Stimulated activated CD4-positive, alpha-beta T cell treated with anti-CD3 and anti-CD28 coated beads, Interleukin-2, amount 100 ng/mL, for 4 hours (primary cell): Measurements from ENCODE around the gene BRD4.

Experiments used
- DNase-seq: peaks from one replicate; pipeline ENCODE4 v3.0.0-alpha.2; 2020; ENCODE audit warnings: low read depth

Gene BRD4

DNA sequence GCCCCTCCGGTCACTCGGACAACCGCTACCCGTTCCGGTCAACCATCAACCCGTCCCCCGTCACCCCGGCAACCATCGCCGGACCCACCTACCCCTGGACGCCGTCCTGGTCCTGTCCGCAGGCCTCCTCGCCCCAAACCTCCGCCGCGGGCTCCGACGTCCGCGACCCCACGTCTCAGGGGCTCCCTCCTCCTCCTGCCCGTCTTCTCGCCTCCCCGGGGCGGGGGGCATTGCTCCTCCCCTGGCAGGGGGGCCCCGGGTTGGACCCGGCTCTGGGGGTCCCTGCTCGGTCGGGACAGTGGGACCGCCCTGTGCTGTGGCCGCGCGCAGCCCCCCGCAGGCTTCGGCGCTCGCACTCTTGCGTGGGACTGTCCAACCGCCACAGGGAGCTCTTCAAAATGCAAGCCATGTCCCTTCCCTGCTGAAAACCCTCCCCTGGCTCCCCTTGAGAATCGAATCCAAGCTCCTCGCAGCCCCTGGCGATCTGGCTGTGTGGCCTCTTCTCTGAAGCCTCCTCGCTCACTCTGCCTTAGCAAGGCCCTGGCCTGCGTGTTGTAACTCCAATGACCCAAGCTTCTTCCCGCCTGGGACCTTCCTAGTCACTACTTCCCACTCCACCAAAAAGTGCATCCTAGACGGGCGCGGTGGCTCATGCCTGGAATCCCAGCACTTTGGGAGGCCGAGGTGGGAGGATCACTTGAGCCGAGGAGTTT, 108.5 kb downstream of the BRD4 start:
- no peak for DNase-seq

DNA sequence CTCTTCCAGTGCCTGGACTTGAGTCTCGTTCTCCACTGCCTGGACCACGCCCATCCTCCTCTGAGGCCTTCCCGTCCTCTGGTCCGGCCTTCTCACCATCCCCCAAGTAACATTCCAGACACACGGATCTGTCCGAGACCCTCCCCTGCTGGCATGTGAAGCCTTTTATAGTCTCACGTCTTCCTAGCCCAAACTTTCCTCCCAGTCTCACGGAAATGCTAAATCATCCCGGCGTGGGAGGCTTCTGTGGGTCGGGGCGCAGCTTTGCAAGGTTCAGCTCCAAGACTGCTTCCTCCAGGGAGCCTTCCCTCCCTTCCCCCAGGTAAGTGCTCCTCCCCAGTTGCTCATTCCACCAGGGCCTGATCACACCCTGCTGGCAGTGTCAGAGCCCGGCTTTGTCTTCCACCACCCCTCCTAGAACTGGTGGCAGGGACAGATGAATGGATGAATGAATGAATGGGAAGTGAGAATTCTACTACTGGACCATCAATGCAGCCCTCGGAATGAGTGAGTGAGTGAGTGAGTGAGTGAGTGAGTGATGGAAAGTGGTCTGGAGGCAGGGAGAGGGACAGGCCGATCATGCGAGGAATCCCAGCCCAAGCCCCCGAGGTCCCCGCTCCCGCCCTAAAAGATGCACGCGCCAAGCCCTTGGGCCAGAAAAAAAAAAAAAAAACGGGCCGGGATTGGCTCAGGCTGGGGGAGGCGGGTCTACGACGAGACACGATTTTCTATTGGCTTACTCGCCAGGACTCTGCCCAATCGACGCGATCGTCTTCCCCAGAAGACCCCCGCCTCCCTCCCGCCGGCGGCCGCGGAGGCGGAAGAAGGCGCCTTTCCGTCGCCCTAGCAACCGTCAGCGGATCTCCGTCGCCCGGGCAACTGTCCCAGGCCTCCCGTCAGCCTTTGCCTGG, 109.3 kb downstream of the BRD4 start:
- DNase-seq = peak; percentile 64

DNA sequence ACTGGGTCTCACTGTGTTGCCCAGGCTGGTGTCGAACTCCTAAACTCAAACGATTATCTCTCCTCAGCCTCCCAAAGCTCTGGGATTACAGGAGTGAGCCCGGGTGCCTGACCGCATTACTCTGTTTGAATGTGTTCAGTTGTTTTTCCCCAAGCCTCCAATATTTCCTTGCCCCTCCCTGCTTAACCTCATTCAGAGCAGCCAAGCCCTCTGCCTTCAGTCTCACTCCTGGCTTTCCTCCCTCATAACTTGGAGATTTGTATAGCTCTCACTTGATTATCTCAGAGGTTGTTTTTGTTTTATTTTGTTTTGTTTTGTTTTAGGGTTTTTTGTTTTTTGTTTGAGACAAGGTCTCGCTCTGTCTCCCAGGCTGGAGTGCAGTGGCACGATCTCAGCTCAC, 111.5 kb downstream of the BRD4 start:
- no peak for DNase-seq

- DNase-seq = no peak
These were observed 113.8 kb downstream of the BRD4 start for GRCh38 chr19:15218501-15218900.

- no peak for DNase-seq
These were observed 116.0 kb downstream of the BRD4 start for GRCh38 chr19:15216363-15216762.

- DNase-seq = no peak
These were observed 118.5 kb downstream of the BRD4 start for GRCh38 chr19:15213715-15214381.

GRCh38 chr19:15212711-15213110, 119.6 kb downstream of the BRD4 start:
- DNase-seq = no peak

GRCh38 chr19:15210323-15210781, 122.0 kb downstream of the BRD4 start:
- DNase-seq = no peak

DNA sequence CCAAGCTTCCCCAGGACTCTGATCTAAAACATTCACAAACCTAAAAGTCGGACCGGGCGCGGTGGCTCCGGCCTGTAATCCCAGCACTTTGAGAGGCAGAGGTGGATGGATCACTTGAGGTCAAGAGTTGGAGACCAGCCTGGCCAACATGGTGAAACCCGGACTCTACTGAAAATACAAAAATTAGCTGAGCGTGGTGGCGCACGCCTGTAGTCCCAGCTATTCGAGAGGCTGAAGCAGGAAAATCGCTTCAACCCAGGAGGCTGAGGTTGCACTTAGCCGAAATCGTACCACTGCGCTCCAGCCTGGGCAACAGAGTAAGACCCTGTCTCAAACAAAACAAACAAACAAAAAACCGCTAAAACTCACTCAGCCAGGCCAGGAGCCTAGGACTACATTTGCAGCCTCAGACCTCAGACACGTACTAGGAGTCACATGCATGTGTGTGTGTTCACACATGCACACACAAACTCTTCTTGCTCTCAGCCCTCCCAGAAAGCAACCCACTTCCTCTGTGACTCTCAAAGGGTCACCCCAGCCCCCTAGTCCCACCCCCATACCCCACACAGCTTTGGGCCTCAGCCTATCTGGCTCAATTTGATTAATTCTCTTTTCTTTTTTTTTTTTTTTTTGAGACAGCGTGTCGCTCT, 130.8 kb downstream of the BRD4 start:
- DNase-seq = no peak

GRCh38 chr19:15200553-15201364, 131.6 kb downstream of the BRD4 start, which contains the start of gene NOTCH3:
TSS of gene NOTCH3 (minus strand) at chr19:15200995. CDS start at chr19:15200905, 90 bp downstream.
- DNase-seq = no peak

- no peak for DNase-seq
These were observed 132.4 kb downstream of the BRD4 start for GRCh38 chr19:15199661-15200552.

- DNase-seq = no peak
These were observed 133.2 kb downstream of the BRD4 start for GRCh38 chr19:15198951-15199660.

DNA sequence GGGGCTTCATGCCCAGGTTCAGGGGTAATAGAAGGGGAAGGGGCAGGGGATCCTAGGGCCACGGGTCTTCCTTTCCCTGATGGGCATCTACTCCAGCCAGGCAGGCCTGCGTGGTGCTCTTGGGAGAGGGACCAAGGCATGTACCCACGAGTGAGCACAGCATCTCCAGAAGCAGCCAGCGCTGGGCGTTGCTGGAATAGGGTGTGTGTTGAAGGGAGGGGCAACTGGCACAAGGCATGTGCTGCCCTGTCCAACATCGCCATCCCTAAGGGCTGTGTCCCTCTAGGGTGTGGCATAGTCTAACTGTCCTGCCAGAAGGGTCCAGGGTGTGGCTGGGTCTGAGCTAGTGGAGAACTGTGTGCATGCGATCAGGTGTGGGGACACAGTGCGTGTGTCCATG, 134.4 kb downstream of the BRD4 start:
- no peak for DNase-seq

GRCh38 chr19:15197275-15197941, 134.9 kb downstream of the BRD4 start:
- no peak for DNase-seq

DNA sequence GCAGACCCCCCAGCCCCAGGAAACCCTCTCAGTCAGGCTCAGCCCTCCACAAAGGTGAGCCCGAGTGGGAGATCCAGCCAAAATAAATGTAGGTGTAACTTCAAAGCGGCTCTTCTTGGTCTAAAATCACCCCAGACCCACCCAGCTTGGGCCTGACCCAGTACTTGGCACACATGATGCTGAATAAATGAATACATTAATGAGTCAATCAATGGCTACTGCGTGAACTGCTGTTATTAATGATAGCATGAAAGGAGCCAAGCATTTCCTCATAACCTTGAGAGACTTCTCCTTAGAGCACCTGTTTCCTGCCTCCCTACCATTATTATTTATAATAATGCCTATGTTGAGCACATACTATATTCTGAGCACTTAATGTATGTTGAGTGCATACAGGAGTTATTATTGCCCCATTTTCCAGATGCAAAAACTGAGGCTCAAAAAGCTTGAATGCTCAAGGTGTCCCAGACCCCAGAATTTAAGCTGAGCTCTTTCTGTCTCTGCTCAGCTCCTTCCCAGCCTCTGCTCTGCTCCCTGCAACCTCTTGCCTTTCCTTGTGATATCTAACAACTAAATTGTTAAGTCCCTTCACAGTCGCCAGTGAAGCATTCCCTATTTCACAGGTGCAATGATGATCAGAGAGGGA, 135.9 kb downstream of the BRD4 start:
- no peak for DNase-seq

DNA sequence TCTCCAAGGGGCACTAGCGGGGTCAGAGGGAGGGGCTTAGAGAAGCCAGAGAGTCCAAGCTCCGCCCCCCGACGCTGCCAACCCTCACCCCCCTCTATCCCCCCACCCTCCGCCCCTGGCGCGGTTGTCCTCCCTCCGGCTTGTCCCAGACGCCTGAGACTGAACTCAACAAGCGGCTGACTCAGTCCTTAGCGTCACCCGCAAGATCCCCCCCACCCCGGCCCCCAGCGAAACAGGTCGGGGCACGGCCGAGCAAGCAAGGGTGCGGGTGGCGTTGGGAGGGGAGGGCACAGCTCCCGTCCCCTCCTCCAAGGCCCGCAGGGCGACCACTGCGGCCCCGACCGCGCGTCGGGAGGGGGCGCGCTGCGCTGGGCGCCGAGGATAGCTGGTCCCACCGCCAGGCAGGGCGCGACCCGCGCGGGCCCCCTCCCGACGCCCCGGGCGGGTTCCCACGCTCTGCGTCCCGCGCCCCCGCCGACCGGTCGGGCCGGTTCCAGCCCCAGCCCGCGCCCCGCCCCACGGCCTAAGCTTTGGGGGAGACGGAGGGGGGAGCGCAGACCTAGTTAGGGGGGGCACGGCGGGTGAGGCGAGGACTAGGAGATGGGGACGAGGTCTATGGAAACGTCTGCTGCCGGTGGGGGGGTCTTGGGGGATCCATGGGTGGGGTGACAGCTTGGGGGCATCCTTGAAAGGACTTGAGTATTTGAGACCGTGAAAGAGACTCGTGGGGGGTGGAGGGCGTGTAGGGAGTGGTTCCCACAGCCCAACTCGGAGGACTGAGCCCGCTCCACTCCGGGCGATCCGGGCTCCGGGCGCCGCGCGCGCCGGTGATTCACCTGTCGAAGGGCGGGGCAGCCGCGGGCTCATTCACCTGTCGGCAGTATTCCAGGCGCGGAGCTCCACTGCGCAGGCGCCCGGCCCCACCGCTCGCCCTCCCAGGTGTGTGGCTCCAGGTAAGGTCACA, 136.7 kb downstream of the BRD4 start:
- no peak for DNase-seq

DNA sequence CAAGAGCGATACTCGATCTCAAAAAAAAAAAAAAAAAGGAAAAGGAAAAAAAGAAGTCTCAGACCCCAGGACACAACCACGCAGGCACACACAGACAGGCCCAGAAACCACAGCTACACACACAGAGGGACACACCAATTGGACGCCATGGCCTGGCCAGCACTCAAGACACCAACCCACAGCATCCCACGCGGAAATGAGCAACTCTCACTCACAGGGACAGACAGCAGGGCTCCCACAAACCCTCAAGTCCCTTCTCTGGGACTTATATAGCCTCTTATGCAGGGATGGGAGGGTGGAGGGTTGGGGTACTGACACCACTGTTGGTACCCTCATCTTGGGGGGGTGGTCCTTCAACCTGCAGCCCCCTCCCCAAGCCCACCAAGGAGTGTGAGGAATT, 137.4 kb downstream of the BRD4 start:
- DNase-seq = no peak
